Keratinocyte (primary cell): Measurements from ENCODE around the gene LHFPL2. TPM values are rescaled to one million over a fixed set of nuclear protein-coding genes. Genes with fewer than 3 reads are reported as not detected.

Source experiments
- DNase-seq: peaks from one replicate; pipeline ENCODE4 v3.0.0-alpha.2; 2011; ENCODE audit warnings: low read depth, missing footprints, low spot score
- FAIRE-seq: peaks from 2 replicates; lab custom pipeline; 2011; peaks lifted over from hg19 to GRCh38; lab: Jason Lieb, UNC
- H2AFZ ChIP-seq: 2 replicates; pipeline ENCODE4 v1.6.0; 2012; ENCODE audit warnings: low read length, control low read depth, inconsistent platforms; ENCODE audit not compliant: control insufficient read depth
- H3K27ac ChIP-seq: 2 replicates; pipeline ENCODE4 v1.5.1; 2011; ENCODE audit warnings: low read length; ENCODE audit not compliant: control insufficient read depth, insufficient read depth
- H3K27me3 ChIP-seq: 3 replicates; pipeline ENCODE4 v1.6.0; 2011; ENCODE audit warnings: low read length; ENCODE audit not compliant: control insufficient read depth, insufficient read depth; ENCODE audit errors: extremely low read depth
- H3K36me3 ChIP-seq, 2 experiments: 2 replicates in 1 of 2; 3 replicates in 1 of 2; pipeline ENCODE4 v1.5.1; 2011; ENCODE audit warnings: low read length in 2 of 2, mild to moderate bottlenecking in 1 of 2; ENCODE audit not compliant: control insufficient read depth in 2 of 2, insufficient read depth in 2 of 2; ENCODE audit errors: extremely low read depth in 1 of 2
- H3K4me1 ChIP-seq: 3 replicates; pipeline ENCODE4 v1.5.1; 2011; ENCODE audit warnings: low read length; ENCODE audit not compliant: control insufficient read depth, insufficient read depth; ENCODE audit errors: extremely low read depth
- H3K4me2 ChIP-seq: 3 replicates; pipeline ENCODE4 v1.6.0; 2011; ENCODE audit warnings: low read depth, low read length; ENCODE audit not compliant: control insufficient read depth, insufficient read depth; ENCODE audit errors: extremely low read depth
- H3K4me3 ChIP-seq, 3 experiments: fragments of 200-600 bp in 1 of 3; sonication (generic) in 1 of 3; 2 replicates in 2 of 3; 3 replicates in 1 of 3; pipeline ENCODE4 v1.5.1; 2011 to 2016; ENCODE audit warnings: low read length in 3 of 3, mild to moderate bottlenecking in 3 of 3, control low read depth in 2 of 3, inconsistent platforms in 1 of 3, low read depth in 1 of 3, mixed read lengths in 1 of 3, mixed run types in 1 of 3, moderate library complexity in 1 of 3; ENCODE audit not compliant: control insufficient read depth in 2 of 3, insufficient read depth in 2 of 3; ENCODE audit errors: extremely low read depth in 1 of 3
- H3K79me2 ChIP-seq: 2 replicates; pipeline ENCODE4 v1.6.0; 2012; ENCODE audit warnings: low read length; ENCODE audit not compliant: control insufficient read depth, insufficient read depth
- H3K9ac ChIP-seq: 3 replicates; pipeline ENCODE4 v1.6.0; 2011; ENCODE audit warnings: low read length; ENCODE audit not compliant: control insufficient read depth, insufficient read depth; ENCODE audit errors: extremely low read depth
- H3K9me1 ChIP-seq: 3 replicates; pipeline ENCODE4 v1.6.0; 2011; ENCODE audit warnings: low read length; ENCODE audit not compliant: control insufficient read depth, insufficient read depth; ENCODE audit errors: extremely low read depth
- H3K9me3 ChIP-seq: 2 replicates; pipeline ENCODE4 v1.5.1; 2012; ENCODE audit warnings: low read depth, low read length; ENCODE audit not compliant: control insufficient read depth
- H4K20me1 ChIP-seq: 3 replicates; pipeline ENCODE4 v1.6.0; 2011; ENCODE audit warnings: low read length; ENCODE audit not compliant: control insufficient read depth, insufficient read depth; ENCODE audit errors: extremely low read depth
- EZH2 ChIP-seq: IDR thresholded peaks from one replicate; pipeline ENCODE4 v1.6.1; 2012; ENCODE audit warnings: inconsistent platforms, mild to moderate bottlenecking, low read length, moderate library complexity
- dilution Hi-C: fragments of 300-500 bp; cut with MboI; formaldehyde crosslinking; loops from one replicate; pipeline ENCODE4 v1.7.0; 2020; ENCODE audit warnings: low sequenced_read_pairs; ENCODE audit not compliant: extremely low pct_ligation_motif_present
- polyA plus RNA-seq, 5 experiments: library from polyadenylated mRNA; depleted of rRNA in 3 of 5; stranded (reverse) in 3 of 5; stranded (forward) in 1 of 5; unstranded in 1 of 5; fragments of >200 nt; gene quantifications; 1 replicate in 1 of 5; 2 replicates in 3 of 5; 3 replicates in 1 of 5; pipeline versions ENCODE4 v1.2.1 to v1.2.3, GENCODE V29; 2011 to 2012; ENCODE audit warnings: missing spikeins in 2 of 5, low read depth in 1 of 5, low replicate concordance in 1 of 5
- TF ChIP-seq, protein P1 (sequence below), 3 experiments: IDR thresholded peaks in 1 of 3; conservative IDR thresholded peaks in 1 of 3; optimal IDR thresholded peaks in 1 of 3; 2 replicates in 2 of 3; 3 replicates in 1 of 3; pipeline versions ENCODE3 to v1.5.1; 2011; ENCODE audit warnings: low read length in 3 of 3, mild to moderate bottlenecking in 3 of 3, moderate library complexity in 2 of 3, control low read depth in 1 of 3, inconsistent platforms in 1 of 3; ENCODE audit not compliant: insufficient read depth in 2 of 3; ENCODE audit errors: extremely low read depth in 1 of 3

The LHFPL2 gene
- polyA plus RNA-seq, 1 donor (not counting 4 experiments of a cell fraction or from before 2014, with no cell fraction given), result 11.4 TPM

DNA sequence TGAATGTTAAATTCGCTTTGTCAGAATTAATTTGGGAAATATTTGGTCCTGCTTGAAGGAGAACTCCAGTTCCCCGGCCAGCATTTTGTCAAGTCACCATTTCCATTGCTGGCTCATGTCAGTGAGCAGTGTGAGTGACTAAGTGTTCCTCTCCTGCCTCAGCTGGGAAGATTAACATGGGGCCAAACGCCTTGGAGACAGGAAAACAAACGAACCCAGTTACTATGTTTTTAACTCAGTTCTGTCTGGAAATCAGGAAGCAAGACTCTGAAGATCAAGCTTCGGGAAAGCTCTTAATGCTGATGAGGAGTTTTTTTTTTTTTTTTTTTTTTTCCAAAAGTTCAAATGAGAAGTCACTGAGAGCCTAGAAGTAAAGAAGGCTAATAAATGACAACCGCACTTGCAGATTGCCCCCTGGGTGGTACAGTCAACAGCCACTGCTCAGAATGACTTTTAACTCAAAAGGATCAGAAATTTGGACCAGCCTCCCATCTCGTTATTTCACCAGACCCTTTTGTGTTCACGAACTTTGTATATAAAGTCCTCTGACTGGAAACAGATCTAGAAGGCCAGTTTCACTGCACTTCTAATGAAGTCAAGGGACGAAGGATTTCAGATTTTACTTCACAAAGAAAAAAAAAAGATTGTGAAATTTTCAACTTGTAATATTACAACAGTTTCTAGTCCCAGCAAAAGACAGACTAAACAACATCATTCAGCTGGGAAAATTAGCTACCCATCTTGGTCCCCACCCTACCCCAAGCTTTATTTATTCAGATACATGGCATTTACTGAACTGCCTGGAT is 121.3 kb downstream of the LHFPL2 start:
- no peaks in the 10 kb centered on the region for H4K20me1 ChIP-seq
- TF ChIP-seq EZH2, result no peak
- TF ChIP-seq, protein P1, sequence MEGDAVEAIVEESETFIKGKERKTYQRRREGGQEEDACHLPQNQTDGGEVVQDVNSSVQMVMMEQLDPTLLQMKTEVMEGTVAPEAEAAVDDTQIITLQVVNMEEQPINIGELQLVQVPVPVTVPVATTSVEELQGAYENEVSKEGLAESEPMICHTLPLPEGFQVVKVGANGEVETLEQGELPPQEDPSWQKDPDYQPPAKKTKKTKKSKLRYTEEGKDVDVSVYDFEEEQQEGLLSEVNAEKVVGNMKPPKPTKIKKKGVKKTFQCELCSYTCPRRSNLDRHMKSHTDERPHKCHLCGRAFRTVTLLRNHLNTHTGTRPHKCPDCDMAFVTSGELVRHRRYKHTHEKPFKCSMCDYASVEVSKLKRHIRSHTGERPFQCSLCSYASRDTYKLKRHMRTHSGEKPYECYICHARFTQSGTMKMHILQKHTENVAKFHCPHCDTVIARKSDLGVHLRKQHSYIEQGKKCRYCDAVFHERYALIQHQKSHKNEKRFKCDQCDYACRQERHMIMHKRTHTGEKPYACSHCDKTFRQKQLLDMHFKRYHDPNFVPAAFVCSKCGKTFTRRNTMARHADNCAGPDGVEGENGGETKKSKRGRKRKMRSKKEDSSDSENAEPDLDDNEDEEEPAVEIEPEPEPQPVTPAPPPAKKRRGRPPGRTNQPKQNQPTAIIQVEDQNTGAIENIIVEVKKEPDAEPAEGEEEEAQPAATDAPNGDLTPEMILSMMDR (optimal IDR thresholded peaks at IDR 0.05 in 1 of 3, IDR thresholded peaks at IDR 0.05 in 1 of 3, conservative IDR thresholded peaks at IDR 0.05 in 1 of 3; ENCODE audit: extremely low read depth in 1 of 3, insufficient read depth in 2 of 3, low read length in 3 of 3), result no peak
- peak overlapping the region; percentile 61 for H3K9ac ChIP-seq
- dilution Hi-C loops, result no loop called here
- peaks cover 0 to 2% of the 10 kb centered on the region in 2 experiments for H3K36me3 ChIP-seq
- no peaks in the 10 kb centered on the region for H3K27me3 ChIP-seq
- H3K9me1 ChIP-seq, result no peaks in the 10 kb centered on the region
- no peaks in the 10 kb centered on the region for H3K79me2 ChIP-seq
- H3K9me3 ChIP-seq, result no peaks in the 10 kb centered on the region
- H2AFZ ChIP-seq, result no peak overlapping the region
- DNase-seq (no peak), FAIRE-seq (peak; percentile 85)
- H3K27ac ChIP-seq, result peak overlapping the region; percentile 96
- H3K4me3 ChIP-seq, result no peak overlapping the region
- peaks cover 51% of the 10 kb centered on the region for H3K4me1 ChIP-seq
- H3K4me2 ChIP-seq, result peak overlapping the region; percentile 61

DNA sequence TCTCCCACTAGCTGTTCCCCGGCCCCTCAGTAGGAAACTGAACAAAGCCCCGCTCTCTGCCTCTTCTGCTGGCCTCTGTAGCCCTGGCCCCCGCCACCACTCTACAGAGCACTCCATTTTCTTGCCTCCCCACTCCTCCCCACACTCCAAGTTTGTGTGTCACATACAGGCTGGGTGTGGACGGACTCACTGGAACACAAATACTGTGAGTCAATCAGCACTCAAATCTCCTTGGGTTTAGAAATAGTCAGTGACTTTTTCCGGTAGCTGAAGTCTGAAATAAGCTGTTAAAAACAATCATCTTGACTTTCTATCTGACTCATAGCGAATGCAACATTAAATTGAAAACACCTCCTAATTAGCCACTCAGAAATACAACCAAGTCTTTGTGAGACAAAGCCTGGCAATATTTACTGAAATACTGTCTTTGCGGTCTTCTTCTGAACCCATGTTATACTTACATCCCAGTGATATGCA is 122.5 kb downstream of the LHFPL2 start:
- Histone ChIP-seq H4K20me1 (no peaks in the 10 kb centered on the region), H3K4me3 (no peak overlapping the region), H3K27me3 (no peaks in the 10 kb centered on the region), H3K27ac (peak overlapping the region; percentile 96), H3K9me3 (no peaks in the 10 kb centered on the region), H3K4me2 (peak overlapping the region; percentile 61), H3K9me1 (no peaks in the 10 kb centered on the region), H3K36me3 (peaks cover 0 to 2% of the 10 kb centered on the region in 2 experiments), H2AFZ (no peak overlapping the region), H3K79me2 (no peaks in the 10 kb centered on the region), H3K9ac (peak overlapping the region; percentile 58), H3K4me1 (peaks cover 51% of the 10 kb centered on the region)
- dilution Hi-C loops, result no loop called here
- DNase-seq, result no peak
- peak; percentile 78 for FAIRE-seq
- TF ChIP-seq, protein P1 (optimal IDR thresholded peaks at IDR 0.05 in 1 of 3, IDR thresholded peaks at IDR 0.05 in 1 of 3, conservative IDR thresholded peaks at IDR 0.05 in 1 of 3; ENCODE audit: extremely low read depth in 1 of 3, insufficient read depth in 2 of 3, low read length in 3 of 3), result no peak
- no peak for TF ChIP-seq EZH2
